ENCODE measurements around the gene CDK5. TPM values are rescaled to one million over a fixed set of nuclear protein-coding genes. Genes with fewer than 3 reads are reported as not detected.

Gene CDK5
- total and polyA plus RNA-seq, 2 of the 13 experiments (the other 11 are each of a cell fraction or from before 2014, with no cell fraction given), result 16.4 to 21.3 TPM

DNA sequence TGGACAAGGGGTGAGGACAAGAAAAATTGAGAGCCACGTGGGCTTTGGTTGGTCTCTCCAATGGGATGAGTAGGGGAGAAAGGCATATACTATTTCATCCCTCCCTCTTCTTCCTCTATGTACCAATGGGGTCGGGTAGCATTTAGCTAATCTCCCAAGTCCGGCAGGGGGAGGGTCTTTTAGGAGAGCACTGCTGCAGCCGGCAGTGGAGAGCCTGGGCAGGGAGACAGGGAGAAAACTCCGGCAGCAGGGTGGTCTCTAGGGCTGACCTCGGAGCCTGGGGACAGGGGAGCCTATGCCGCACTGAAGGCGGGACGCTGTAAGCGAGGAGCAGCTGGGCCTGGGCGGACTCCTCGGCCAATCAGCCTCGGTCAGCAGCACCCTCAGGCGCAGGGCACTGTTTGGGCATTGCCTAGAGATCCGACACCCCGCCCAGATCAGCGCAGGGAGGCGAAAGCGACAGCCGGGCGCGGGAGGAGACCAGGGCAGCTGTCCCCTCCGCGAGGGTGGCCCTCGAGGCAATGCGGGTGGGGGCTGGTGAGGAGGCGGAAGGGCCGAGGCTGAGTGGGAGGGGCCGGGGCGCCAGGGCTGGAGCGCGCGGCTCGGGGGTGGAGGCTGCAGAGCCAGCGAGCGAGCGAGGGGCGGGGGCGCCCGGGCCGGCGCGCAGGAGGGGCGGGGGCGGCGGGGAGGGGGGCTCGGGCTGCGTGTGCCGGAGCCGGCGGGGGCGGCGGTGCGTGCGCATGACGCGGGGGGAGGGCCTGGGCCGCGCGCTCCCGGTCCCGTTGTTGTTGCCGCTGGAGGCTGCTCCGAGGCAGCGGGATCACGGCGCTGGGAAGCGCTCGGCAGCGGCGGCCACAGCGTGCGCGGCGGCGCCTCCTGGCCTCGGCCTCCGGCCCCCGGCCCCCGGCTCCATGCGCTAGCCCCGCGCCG lies 28.3 kb upstream of the CDK5 start, which contains the start of gene AGAP3 (continued):
- TF ChIP-seq, protein P1, sequence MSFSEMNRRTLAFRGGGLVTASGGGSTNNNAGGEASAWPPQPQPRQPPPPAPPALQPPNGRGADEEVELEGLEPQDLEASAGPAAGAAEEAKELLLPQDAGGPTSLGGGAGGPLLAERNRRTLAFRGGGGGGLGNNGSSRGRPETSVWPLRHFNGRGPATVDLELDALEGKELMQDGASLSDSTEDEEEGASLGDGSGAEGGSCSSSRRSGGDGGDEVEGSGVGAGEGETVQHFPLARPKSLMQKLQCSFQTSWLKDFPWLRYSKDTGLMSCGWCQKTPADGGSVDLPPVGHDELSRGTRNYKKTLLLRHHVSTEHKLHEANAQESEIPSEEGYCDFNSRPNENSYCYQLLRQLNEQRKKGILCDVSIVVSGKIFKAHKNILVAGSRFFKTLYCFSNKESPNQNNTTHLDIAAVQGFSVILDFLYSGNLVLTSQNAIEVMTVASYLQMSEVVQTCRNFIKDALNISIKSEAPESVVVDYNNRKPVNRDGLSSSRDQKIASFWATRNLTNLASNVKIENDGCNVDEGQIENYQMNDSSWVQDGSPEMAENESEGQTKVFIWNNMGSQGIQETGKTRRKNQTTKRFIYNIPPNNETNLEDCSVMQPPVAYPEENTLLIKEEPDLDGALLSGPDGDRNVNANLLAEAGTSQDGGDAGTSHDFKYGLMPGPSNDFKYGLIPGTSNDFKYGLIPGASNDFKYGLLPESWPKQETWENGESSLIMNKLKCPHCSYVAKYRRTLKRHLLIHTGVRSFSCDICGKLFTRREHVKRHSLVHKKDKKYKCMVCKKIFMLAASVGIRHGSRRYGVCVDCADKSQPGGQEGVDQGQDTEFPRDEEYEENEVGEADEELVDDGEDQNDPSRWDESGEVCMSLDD (CRISPR knock-in tag; IDR thresholded peaks at IDR 0.05; ENCODE audit: borderline replicate concordance), result peak; percentile 36; the same call in 1 of the 2 replicates
- TF ChIP-seq, protein P2, sequence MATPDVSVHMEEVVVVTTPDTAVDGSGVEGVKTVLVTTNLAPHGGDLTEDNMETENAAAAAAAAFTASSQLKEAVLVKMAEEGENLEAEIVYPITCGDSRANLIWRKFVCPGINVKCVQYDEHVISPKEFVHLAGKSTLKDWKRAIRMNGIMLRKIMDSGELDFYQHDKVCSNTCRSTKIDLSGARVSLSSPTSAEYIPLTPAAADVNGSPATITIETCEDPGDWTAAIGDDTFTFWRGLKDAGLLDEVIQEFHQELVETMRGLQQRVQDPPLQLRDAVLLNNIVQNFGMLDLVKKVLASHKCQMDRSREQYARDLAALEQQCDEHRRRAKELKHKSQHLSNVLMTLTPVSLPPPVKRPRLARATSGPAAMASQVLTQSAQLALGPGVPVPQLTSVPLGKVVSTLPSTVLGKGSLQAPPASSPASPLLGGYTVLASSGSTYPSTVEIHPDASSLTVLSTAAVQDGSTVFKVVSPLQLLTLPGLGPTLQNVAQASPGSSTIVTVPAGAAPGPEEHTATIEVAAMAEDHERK (CRISPR knock-in tag; IDR thresholded peaks at IDR 0.05; ENCODE audit: low read depth), result no peak
- TF ChIP-seq MATR3 (CRISPR knock-in tag; IDR thresholded peaks at IDR 0.05) (no peak), HOXA3 (CRISPR knock-in tag; IDR thresholded peaks at IDR 0.05) (peak; percentile 58; the same call in 1 of the 2 replicates), MED13 (CRISPR knock-in tag; IDR thresholded peaks at IDR 0.05) (0 out of 2 replicates have a peak, but pooled peaks have one; percentile 27), ZNF326 (CRISPR knock-in tag; IDR thresholded peaks at IDR 0.05; ENCODE audit: borderline replicate concordance) (no peak), KDM2A (CRISPR knock-in tag; IDR thresholded peaks at IDR 0.05; ENCODE audit: borderline replicate concordance, low read depth) (peak; percentile 79; the same call in 1 of the 2 replicates), SMAD1 (CRISPR knock-in tag; IDR thresholded peaks at IDR 0.05; ENCODE audit: borderline replicate concordance, low read depth) (peak; percentile 93; the same call in 1 of the 2 replicates), ZKSCAN8 (CRISPR knock-in tag; IDR thresholded peaks at IDR 0.05; ENCODE audit: borderline replicate concordance) (no peak), ARNT (IDR thresholded peaks at IDR 0.05) (no peak), ZNF562 (CRISPR knock-in tag; IDR thresholded peaks at IDR 0.05; ENCODE audit: borderline replicate concordance) (no peak), ZZZ3 (CRISPR knock-in tag; IDR thresholded peaks at IDR 0.05; ENCODE audit: borderline replicate concordance) (no peak), ZNF33A (CRISPR knock-in tag; IDR thresholded peaks at IDR 0.05; ENCODE audit: borderline replicate concordance) (no peak), ZNF883 (CRISPR knock-in tag; IDR thresholded peaks at IDR 0.05; ENCODE audit: not compliant biosample characterization) (peak; percentile 86), POLR2A (IDR thresholded peaks at IDR 0.05; ENCODE audit: insufficient read depth in 1 of 2, low read depth in 2 of 2, low read length in 2 of 2) (peak in 1 of 2 experiments; percentile 58; a peak in 2 of 4 replicates), CEBPB (IDR thresholded peaks at IDR 0.05; ENCODE audit: borderline replicate concordance, low read depth, low read length) (no peak), ZFX (CRISPR knock-in tag; IDR thresholded peaks at IDR 0.05; ENCODE audit: low read depth) (peak; percentile 92)
- TF ChIP-seq, protein P3, sequence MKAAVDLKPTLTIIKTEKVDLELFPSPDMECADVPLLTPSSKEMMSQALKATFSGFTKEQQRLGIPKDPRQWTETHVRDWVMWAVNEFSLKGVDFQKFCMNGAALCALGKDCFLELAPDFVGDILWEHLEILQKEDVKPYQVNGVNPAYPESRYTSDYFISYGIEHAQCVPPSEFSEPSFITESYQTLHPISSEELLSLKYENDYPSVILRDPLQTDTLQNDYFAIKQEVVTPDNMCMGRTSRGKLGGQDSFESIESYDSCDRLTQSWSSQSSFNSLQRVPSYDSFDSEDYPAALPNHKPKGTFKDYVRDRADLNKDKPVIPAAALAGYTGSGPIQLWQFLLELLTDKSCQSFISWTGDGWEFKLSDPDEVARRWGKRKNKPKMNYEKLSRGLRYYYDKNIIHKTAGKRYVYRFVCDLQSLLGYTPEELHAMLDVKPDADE (CRISPR knock-in tag; IDR thresholded peaks at IDR 0.05), result no peak
- TF ChIP-seq, protein P4, sequence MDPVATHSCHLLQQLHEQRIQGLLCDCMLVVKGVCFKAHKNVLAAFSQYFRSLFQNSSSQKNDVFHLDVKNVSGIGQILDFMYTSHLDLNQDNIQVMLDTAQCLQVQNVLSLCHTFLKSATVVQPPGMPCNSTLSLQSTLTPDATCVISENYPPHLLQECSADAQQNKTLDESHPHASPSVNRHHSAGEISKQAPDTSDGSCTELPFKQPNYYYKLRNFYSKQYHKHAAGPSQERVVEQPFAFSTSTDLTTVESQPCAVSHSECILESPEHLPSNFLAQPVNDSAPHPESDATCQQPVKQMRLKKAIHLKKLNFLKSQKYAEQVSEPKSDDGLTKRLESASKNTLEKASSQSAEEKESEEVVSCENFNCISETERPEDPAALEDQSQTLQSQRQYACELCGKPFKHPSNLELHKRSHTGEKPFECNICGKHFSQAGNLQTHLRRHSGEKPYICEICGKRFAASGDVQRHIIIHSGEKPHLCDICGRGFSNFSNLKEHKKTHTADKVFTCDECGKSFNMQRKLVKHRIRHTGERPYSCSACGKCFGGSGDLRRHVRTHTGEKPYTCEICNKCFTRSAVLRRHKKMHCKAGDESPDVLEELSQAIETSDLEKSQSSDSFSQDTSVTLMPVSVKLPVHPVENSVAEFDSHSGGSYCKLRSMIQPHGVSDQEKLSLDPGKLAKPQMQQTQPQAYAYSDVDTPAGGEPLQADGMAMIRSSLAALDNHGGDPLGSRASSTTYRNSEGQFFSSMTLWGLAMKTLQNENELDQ (CRISPR knock-in tag; IDR thresholded peaks at IDR 0.05; ENCODE audit: borderline replicate concordance), result no peak
- TF ChIP-seq, protein P5, sequence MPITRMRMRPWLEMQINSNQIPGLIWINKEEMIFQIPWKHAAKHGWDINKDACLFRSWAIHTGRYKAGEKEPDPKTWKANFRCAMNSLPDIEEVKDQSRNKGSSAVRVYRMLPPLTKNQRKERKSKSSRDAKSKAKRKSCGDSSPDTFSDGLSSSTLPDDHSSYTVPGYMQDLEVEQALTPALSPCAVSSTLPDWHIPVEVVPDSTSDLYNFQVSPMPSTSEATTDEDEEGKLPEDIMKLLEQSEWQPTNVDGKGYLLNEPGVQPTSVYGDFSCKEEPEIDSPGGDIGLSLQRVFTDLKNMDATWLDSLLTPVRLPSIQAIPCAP (CRISPR knock-in tag; IDR thresholded peaks at IDR 0.05; ENCODE audit: low read depth), result no peak

Data from HepG2 (cell line).